Colonic mucosa (tissue), 4 donors: Measurements from ENCODE around the gene SUGCT. TPM values are rescaled to one million over a fixed set of nuclear protein-coding genes. Genes with fewer than 3 reads are reported as not detected.

Experiments
- DNase-seq: peaks from one replicate; pipeline ENCODE4 v3.0.0-alpha.2; 2020
- H3K27ac ChIP-seq: fragments of 200-600 bp; one replicate; pipeline ENCODE4 v1.8.0; 2021
- H3K27me3 ChIP-seq: fragments of 200-600 bp; one replicate; pipeline ENCODE4 v1.8.0; 2021
- H3K36me3 ChIP-seq: fragments of 200-600 bp; one replicate; pipeline ENCODE4 v1.8.0; 2021
- H3K4me1 ChIP-seq: fragments of 200-600 bp; one replicate; pipeline ENCODE4 v1.8.0; 2021; ENCODE audit warnings: mild to moderate bottlenecking
- H3K4me3 ChIP-seq: fragments of 200-600 bp; one replicate; pipeline ENCODE4 v1.8.0; 2021
- H3K9ac ChIP-seq, 2 donors: one replicate each; pipeline ENCODE4 v1.7.0; 2013; ENCODE audit warnings: control low read depth in 2 of 2, low read depth in 2 of 2, low read length in 2 of 2
- H3K9me3 ChIP-seq: fragments of 200-600 bp; one replicate; pipeline ENCODE4 v1.8.0; 2021
- CTCF ChIP-seq: fragments of 200-600 bp; IDR thresholded peaks from one replicate; pipeline ENCODE4 v1.8.0; 2022; ENCODE audit warnings: antibody characterized with exemption, mild to moderate bottlenecking
- intact Hi-C: fragments of 100-400 bp; cut with DNase I; formaldehyde crosslinking; loops from one replicate; pipeline ENCODE4 v1.14.1; 2022
- total RNA-seq, 2 donors: library from RNA; stranded (reverse); fragmentation: NEBNext Ultra II Directional in 1 of 2; extraction: Animal tissue kit (Norgen Biotek cat#: 25700) in 1 of 2; gene quantifications; one replicate each; pipeline ENCODE4 v1.2.1, GENCODE V29; 2021
- donor health status: healthy.
- donor health status: DM: no; HTN: no; CAD: no.
- donor health status: DM: no; HTN: no; CAD: no.

Gene SUGCT
- total RNA-seq, 2 donors from 2014 or later = 3.6 to 15.1 TPM

- no peak overlapping the region for H3K27ac ChIP-seq
- no peaks in the 10 kb centered on the region for H3K9me3 ChIP-seq
- H3K36me3 ChIP-seq = no peaks in the 10 kb centered on the region
- DNase-seq = no peak
- no peaks in the 10 kb centered on the region for H3K27me3 ChIP-seq
- no peak overlapping the region for H3K4me3 ChIP-seq
- no peak for TF ChIP-seq CTCF
- peaks cover 5% of the 10 kb centered on the region for H3K4me1 ChIP-seq
- intact Hi-C loops = no loop called here
- H3K9ac ChIP-seq = no peak overlapping the region
Observed at GRCh38 chr7:40733114-40733513, 598.3 kb downstream of the SUGCT start.

- peak; percentile 25 for DNase-seq
- Histone ChIP-seq H3K4me3 (no peak overlapping the region), H3K27ac (no peak overlapping the region), H3K36me3 (no peaks in the 10 kb centered on the region), H3K27me3 (no peaks in the 10 kb centered on the region), H3K9ac (no peak overlapping the region), H3K4me1 (peaks cover 5% of the 10 kb centered on the region), H3K9me3 (no peaks in the 10 kb centered on the region)
- intact Hi-C loops = no loop called here
- no peak for TF ChIP-seq CTCF
Observed at GRCh38 chr7:40733578-40733977, 598.8 kb downstream of the SUGCT start.

- Histone ChIP-seq H3K36me3 (no peaks in the 10 kb centered on the region), H3K9ac (no peak overlapping the region), H3K4me3 (no peak overlapping the region), H3K27ac (no peak overlapping the region), H3K4me1 (no peaks in the 10 kb centered on the region), H3K9me3 (no peaks in the 10 kb centered on the region), H3K27me3 (no peaks in the 10 kb centered on the region)
- TF ChIP-seq CTCF = no peak
- DNase-seq = no peak
- intact Hi-C loops = no loop called here
Observed at GRCh38 chr7:40739257-40739656, 604.5 kb downstream of the SUGCT start.

- H3K4me3 ChIP-seq = no peak overlapping the region
- no peaks in the 10 kb centered on the region for H3K9me3 ChIP-seq
- H3K4me1 ChIP-seq = no peaks in the 10 kb centered on the region
- H3K36me3 ChIP-seq = no peaks in the 10 kb centered on the region
- no peak for DNase-seq
- TF ChIP-seq CTCF = no peak
- H3K27me3 ChIP-seq = no peaks in the 10 kb centered on the region
- intact Hi-C loops = no loop called here
- H3K9ac ChIP-seq = no peak overlapping the region
- no peak overlapping the region for H3K27ac ChIP-seq
Observed at GRCh38 chr7:40742270-40742669, 607.5 kb downstream of the SUGCT start.

- H3K4me3 ChIP-seq = no peak overlapping the region
- H3K4me1 ChIP-seq = no peaks in the 10 kb centered on the region
- H3K36me3 ChIP-seq = no peaks in the 10 kb centered on the region
- no peaks in the 10 kb centered on the region for H3K27me3 ChIP-seq
- no peak overlapping the region for H3K27ac ChIP-seq
- H3K9ac ChIP-seq = no peak overlapping the region
- no peaks in the 10 kb centered on the region for H3K9me3 ChIP-seq
- intact Hi-C loops = no loop called here
- no peak for TF ChIP-seq CTCF
- DNase-seq = no peak
Observed at GRCh38 chr7:40746841-40747556, 612.2 kb downstream of the SUGCT start.
